ENCODE measurements around the gene MACROD2.

DNA sequence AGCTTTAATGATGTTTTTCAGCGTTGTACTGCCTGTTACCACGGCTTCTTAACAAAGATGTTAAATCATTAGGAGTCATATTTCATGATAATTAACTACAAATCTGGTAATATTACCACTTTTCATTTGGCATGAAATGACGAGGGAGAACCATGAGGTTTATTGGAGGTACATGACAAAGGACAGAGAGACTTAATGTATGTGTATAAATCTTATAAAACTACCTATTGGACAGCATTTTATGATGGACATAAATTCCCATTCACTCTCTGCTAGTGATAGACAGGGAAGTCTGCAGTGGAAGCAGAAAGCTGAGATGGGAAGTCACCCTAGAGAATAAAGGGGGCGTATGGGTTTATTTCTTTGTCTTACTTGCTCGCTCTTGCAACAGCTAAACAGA, 1292.0 kb downstream of the MACROD2 start:
- no peak for TF ChIP-seq POLR2A (IDR thresholded peaks at IDR 0.05; ENCODE audit: low read depth, low read length)
- no peak for TF ChIP-seq TAF1 (IDR thresholded peaks at IDR 0.05; ENCODE audit: low read depth, low read length)
